GM21515 (cell line): ENCODE results near the gene SP5.
"Not testable (repeated sequence)": the region's sequence is repeated elsewhere in the genome, so short reads cannot be mapped to it uniquely, and the experiment has no call there.

Experiments used
- ATAC-seq: cut with Tn5 transposase; IDR thresholded peaks from one replicate; pipeline ENCODE4 v1.9.1; 2021; ENCODE audit not compliant: unreplicated experiment

SP5 gene

DNA sequence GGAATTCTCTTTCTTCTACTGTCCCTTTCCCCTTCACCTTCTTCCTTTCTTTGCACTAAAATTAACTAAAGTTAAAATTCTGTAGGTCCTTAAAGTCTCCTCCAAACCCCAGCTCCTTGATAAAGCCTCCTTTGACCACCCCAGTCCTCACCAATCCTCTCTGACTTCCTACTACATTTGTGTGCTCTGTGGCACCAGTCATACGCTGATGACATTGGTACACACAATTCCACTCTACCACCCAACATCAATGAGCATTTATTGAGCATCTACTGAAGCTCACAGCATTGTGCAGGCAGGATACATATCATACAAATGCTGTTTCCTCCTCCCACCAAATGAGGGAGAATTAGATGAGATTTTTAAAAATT is 4.5 kb upstream of the SP5 start:
- no peak for ATAC-seq

DNA sequence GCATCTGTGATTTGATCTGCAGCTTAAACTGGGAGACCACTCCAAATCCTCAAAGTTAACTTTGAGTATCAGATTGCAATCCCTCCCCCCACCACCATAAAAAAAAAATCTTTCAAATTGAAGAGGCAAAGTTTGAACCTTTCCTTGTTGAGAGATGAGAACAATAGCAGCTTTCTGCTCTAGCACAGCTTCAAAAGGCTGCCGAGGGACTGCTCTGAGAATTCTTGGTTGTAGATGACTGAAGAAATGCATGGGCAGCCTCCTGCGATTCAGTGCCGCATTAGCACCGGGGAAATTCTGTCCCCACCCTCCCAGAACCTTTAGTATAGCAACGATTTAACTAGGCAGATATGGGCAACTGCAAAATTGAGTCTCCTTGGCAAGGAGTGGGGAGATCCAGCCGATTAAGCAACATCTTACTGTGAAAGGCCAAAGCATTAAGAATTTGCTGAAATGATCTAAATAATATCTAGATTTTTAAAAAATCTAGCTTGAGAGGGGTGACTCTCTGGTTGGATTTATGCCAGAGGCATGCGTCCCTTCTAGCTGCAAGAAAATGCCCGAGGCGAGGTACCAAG is 3.9 kb upstream of the SP5 start:
- no peak for ATAC-seq

DNA sequence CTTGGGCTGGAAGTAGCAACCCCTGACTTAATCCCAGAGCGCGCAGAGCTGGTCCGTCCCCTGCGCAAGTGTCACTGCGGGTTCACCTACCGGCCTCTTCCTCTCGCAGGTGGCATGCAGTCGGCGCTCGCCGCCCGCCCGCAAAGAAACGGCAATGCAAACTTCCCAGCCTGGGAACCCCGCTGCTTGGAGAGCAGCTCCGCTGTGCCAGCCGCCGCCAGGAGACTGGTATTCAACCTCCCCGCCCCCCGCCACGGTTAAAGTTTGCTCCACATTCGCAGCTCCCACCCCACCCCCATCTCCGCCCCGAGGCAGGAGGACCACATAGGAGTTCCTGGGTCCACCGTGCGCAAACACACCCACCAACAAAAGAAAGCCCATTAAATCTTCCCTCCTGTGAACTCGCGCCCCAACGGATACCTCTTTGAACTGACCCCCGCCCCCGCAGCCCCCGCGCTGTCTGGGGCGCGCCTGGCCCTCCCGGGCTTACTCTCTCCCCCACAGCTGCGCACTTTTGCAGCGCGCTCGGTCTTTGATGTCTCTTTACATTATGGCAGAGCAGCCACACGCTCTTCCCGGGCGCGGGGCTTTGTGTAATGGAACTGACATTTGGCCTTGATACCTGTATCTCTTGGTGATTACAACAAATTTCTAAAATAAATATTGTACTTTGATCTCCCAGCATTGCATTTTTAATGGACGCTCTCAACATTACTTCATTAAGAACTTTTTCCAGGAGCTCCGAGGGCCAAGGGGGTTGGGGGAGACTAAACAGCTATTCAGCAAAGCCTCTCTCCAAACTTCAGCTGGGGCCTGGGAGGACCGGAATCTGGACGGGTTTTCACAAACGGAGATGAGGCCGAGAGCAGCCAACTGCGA is 3.1 kb upstream of the SP5 start:
- ATAC-seq = no peak

DNA sequence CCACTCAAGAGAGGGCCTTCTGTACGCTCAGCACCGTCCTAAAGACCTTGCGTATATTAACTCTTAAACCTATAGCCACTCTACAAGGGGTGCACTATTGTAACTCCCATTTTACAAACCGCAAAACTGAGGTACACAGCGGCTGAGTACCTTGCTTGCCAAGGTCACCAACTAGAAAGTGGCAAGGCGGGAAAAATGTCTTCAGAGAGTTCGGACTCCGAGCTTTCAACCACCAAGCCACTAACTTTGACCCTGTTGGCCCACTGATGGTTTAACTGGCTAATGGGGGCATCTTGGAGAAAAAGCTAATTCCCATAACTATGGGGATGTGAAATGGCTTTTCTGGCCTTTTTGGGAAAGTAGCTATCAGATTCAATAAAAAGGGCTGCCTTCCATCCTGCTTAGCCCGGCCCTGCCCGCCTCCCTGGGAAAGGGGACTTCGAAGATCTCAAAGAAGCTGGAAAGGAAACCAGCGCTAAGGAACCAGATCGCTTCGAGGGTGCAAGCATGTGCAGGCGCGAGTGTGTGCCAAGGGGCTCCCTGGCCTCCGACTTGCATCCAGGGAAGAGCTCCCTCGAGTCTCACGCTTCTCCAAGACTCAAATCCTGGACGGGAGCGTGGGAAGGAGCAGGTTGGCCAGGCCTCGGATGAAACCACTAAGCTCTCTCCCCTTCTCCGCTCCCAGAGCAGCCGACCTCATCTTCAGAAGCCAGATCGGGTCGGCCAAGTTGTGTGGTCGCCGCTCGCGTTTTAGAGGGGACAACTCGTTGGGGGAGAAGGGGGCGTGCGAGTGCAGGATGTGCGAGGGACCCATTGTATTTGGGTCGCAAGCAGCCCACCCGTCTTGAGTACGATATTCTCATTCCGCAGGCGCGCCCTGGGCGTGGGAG is 2.2 kb upstream of the SP5 start:
- no peak for ATAC-seq

DNA sequence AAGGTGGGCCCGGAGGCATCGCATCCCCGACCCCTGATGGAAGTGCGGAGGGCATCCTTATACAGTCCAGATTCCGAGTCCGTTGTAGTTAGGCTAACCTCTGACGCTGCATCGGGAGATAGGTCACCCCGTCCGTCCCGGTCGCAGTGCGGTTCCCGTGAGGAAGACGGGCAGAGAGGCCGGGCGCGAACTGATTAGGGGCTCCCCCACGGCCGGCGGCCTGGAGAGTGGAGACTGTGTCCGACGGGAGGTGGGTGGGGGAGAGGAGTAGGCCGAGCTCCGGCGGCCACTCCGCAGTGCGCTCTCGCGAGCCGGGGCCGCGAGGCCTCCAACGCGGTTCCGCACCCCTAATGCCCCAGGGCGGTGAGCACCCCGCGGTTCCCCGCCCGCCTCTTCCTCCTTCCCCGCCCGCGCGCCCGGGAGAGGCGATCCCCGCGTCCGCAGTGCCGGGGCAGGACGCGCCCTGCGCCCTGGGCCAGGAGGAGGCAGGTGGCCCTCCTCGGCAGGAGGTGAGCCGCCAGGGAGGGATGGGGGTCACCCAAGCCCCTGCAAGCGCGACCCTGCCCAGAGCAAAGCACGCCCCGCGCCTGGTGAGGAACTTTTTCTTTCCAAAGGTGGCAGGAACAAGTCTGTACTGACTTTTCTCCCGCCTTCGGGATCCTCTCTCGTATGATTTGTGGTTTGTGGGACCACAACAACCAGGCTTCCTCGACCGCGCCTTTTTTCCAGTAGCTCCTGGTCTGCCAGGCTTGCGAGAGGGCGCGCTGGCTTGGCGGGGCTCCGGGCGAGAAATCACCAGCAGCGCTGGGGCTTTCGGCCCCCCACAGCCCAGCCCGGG is 1.4 kb upstream of the SP5 start:
- no peak for ATAC-seq

DNA sequence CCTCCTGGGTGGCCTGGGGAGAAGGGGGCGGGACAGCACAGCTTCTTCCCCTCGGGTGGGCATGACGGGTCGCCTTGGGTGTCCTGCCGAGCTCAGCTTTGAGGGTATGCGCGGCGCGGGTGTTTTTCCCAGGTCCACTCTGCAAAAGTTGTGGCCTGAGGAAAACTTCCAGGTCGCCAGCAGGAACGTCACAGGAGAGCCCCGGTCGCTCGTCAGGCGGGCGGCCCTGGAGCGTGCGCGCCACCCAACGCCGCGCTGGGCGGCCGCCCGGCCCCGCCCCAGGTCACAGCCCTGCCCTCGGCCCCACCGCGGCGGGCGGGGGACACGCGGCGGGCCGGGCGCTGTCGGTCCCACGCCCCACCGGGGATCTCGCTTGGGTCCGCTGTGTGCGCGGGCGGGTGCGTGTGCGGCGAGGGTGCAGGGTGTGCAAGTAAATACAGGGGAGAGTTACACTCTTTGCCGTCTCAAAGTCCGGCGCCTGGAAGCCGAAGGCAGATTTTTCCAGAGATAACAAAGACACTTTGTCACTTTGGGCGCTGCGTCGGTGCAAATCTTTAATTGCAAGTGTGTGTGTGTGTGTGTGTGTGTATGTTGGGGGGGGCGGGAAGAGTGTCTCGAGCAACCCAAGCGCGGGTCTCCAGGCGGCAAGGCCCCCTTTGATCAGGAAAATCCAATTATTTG is 616 bp upstream of the SP5 start:
- ATAC-seq = no peak

DNA sequence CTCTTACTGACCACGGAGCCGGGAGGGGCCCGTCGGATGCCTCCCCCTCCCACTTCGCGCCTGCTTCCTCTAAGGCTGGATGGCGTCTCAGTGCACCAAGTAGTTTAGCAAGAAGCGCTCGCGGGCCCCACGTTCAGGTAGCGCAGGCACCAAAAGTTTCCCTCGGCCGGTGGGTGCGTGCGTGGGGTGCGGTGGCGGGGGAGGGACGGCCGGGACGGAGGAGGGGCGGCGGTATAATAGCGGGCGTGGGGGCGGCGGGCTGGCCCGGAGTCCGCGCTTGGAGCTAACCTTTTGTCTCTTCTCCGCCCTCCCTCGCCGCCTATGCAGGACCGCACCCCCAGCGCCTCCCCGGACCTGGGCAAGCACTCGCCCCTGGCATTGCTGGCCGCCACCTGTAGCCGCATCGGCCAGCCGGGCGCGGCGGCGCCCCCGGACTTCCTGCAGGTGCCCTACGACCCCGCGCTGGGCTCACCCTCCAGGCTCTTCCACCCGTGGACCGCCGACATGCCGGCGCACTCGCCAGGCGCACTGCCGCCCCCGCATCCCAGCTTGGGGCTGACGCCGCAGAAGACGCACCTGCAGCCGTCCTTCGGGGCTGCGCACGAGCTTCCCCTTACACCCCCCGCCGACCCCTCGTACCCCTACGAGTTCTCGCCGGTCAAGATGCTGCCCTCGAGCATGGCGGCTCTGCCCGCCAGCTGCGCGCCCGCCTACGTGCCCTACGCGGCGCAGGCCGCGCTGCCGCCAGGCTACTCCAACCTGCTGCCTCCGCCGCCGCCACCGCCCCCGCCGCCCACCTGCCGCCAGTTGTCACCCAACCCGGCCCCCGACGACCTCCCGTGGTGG is 1.0 kb downstream of the SP5 start:
- ATAC-seq = no peak

DNA sequence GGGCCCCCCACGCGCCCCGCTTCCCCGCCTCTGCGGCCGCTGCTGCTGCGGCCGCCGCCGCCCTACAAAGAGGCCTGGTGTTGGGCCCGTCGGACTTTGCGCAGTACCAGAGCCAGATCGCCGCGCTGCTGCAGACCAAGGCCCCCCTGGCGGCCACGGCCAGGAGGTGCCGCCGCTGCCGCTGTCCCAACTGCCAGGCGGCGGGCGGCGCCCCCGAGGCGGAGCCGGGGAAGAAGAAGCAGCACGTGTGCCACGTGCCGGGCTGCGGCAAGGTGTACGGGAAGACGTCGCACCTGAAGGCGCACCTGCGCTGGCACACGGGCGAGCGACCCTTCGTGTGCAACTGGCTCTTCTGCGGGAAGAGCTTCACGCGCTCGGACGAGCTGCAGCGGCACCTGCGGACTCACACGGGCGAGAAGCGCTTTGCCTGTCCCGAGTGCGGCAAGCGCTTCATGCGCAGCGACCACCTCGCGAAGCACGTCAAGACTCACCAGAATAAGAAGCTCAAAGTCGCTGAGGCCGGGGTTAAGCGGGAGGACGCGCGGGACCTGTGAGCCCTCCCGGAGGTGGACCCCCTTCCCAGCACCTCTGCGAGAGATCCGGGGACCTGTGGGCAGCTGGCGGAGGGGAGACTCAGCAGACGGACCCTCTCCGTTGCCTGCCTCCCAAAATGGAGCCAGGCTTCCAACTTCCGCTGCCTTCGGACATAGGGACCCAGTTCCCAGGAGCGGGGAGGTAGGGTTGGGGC is 1.9 kb downstream of the SP5 start:
- ATAC-seq = no peak

DNA sequence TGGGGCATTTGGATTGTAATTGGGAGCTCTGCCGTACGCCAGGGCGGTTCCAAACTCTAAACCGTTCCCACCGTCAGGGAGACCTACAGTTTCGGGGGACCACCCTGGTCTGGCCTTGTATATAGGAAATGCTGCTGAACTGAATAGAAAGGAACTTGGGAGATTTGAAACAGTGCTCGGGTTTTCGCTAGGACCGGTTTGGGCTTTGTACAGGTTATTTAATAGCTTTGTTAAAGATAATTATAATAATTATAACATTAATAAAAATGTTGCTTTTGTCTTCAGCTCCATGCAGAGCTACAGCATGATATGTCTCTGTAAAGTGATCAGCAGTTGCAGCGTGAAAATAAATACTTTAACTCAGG is 2.4 kb downstream of the SP5 start:
- no peak for ATAC-seq

DNA sequence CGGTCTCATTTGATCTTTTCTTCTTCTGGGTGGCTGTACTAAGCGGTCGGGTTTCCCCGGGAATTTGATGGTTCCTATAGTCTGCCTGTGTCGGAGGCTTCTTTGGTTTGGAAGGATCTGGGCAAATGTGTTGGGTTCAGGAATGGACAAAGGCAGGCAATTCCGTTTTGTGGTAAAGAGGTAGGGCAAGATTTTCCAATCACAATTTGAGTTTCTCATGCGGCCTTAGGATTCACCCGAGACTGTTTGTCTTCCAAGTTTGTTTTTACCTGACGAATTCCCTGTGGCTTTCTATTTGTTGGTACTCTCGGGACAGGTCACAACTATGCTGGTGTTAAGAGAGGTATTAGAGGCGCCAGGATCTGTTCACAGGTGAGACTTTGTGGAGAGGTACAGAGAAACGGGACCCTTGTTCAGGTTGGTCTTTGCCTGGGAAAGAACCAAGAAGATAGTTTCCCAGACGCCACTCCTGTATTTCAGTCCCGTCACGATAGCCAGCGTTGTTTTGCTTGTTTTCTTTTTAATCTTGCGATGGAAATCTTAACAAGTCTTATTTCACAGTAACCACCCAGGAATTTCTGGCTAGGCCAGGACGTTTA is 3.0 kb downstream of the SP5 start:
- ATAC-seq = no peak

DNA sequence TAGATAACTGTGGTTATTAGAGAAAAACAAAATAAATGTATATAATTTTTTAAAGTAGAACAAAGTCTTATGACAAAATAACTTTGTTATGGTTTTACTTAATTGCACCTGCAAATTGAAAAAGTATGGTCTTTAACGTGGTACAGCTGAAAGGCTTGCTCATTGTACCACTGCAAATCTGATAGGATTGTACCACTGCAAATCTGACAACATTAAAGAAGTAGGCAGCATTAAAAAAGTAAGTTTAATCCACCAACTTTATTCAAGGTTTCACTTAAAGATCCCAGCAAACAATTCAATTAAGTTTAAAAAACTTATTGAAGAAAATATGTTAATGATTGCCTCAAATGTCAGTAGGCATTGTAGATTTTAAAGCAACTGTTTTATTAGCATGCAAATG is 4.7 kb downstream of the SP5 start:
- ATAC-seq = no peak

DNA sequence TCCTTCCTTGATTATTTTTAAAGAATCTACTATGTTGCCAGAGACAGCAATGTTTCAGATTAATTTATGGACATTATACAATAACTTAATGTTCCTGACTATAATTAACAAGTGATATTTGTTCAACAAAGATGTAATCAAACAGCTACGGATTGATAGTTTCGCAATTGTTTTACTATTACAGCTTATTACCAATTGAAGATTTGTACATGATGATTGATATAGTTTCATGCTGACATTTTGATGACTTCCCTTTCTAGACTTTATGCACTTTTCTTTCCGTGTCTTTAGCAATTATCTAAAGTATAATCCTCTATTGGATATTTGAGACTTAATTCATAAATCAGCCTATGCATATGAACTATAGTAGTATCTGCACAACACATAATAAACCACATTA is 6.5 kb downstream of the SP5 start:
- no peak for ATAC-seq

DNA sequence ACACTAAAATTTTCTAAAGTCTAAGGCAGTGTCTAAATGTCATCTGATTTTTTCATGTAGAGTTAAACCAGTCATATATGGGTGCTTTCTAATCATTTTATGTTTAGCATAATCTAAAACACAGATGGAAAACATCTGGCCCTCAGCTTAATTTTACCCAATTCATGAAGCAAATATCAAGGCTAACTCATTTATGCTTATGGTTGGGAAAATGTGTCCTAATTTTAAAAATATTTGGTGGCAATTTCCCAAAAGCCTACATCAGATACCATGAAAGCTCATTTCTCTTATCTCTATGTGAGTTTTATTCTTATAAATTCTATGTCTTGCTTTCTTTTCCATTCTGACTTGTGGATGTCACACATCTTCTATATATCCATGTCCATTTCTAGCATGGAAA is 7.2 kb downstream of the SP5 start:
- ATAC-seq = no peak

DNA sequence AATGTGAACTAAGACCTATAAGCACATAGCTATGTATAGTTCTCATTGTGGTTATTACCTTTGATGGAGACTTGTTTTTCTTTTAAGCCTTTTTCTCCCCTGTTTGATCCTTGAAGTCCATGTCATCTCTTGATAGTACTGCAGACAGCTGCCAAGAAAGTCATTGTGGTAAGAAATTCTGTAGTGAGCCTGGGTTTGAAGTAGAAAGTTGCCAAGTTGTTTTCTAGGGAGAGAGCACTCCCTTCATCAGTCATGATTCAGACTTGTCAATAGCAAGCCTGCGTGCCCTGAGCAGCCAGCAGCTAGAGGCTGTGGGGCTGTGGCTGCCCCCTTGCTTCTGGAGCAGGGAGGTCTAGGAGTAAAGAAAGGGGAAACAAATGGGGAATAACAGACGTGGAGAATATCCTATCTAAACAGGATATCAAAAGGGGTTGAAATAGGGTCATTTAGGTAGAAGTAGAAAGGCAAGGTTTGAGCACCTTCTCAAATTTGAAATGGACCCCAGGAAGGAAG is 8.4 kb downstream of the SP5 start:
- no peak for ATAC-seq

DNA sequence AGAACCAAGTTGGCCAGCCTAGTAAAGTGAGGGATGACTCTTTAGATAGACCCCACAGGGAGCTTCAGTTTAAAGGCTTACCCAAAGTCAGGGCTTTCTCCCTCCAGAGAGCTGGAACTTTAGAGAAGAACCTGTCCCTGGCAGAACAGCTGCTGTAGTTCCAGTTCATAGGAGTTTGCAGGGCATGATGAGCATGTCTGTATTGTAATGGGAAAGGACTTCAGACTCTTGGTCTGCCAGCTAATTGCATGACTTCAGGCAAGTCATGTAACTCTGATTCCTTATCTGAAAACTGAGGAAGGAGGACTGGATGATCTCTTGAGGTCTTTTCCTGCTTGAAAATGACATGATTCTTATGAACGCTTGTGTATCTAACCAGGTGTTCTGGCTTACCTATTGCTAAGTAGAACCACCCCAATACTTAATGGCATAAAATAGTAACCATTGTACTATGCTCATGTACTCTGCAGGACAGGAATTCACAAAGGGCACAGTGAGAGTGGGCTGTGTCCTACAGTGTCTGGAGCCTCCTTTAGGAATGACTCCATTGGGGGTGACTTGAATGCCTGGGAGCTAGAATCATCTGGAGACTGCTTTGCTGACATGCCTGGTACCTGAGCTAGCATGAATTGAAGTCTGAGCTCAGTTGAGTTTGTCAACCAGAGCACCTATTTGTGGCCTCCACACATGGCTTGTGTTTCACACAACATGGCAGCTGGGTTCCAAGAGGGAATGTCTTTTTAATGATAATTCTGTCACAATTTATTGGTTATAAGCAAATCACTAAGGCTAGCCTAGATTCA is 18.9 kb downstream of the SP5 start:
- ATAC-seq = no peak

DNA sequence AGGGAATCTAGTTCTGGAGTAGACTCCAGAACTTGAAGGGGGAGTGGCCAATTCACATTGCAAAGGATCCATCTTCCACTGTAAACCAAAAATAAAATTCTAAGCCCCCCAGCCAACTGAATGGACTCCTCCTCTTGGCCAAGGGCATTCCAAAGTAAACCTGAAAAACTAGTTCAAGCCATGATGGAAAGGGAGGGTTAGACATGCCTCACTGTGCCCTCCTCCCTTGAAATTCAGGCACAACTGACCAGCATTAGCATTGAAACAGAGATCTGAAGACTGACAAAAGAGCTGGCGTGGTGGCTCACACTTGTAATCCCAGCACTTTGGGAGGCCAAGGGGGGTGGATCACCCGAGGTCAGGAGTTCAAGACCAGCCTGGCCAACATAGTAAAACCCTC is 19.5 kb downstream of the SP5 start:
- not testable (repeated sequence) for ATAC-seq

DNA sequence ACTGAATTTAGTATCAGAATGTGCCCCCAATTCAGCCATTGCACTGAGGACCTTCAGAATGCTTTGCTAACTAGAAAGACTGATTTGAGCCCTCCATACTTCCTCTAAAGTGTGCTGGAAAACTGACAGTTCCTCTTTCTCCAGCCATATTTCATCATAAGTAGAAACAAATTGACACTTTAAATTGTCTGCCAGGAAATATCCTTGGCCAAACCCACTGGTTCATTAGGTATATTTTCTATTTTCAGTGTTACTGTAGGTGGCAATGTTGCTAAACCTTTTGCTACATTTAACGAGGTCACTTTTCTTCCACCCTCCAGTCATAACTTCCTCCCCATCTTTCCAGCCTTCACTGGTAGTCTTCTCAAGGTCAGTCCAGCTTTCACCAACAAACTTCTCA is 21.5 kb downstream of the SP5 start:
- ATAC-seq = no peak
